HG02970 (cell line): ENCODE measurements around the gene TFB1M.
"Not testable (repeated sequence)": the region's sequence is repeated elsewhere in the genome, so short reads cannot be mapped to it uniquely, and the experiment has no call there.

Experiments
- ATAC-seq: cut with Tn5 transposase; IDR thresholded peaks from one replicate; pipeline ENCODE4 v1.9.1; 2021; ENCODE audit warnings: mild to moderate bottlenecking, moderate library complexity, moderate number of reproducible peaks; ENCODE audit not compliant: unreplicated experiment, low FRiP score

Gene TFB1M

GRCh38 chr6:155314092-155314772 lies at the start of gene TFB1M:
TFB1M (minus strand) TSS chr6:155314484; CDS start chr6:155314428, 56 bp downstream.
- peak; percentile 98 for ATAC-seq

- ATAC-seq: not testable (repeated sequence)
Observed at GRCh38 chr6:155364021-155364420, 49.7 kb upstream of the TFB1M start.

DNA sequence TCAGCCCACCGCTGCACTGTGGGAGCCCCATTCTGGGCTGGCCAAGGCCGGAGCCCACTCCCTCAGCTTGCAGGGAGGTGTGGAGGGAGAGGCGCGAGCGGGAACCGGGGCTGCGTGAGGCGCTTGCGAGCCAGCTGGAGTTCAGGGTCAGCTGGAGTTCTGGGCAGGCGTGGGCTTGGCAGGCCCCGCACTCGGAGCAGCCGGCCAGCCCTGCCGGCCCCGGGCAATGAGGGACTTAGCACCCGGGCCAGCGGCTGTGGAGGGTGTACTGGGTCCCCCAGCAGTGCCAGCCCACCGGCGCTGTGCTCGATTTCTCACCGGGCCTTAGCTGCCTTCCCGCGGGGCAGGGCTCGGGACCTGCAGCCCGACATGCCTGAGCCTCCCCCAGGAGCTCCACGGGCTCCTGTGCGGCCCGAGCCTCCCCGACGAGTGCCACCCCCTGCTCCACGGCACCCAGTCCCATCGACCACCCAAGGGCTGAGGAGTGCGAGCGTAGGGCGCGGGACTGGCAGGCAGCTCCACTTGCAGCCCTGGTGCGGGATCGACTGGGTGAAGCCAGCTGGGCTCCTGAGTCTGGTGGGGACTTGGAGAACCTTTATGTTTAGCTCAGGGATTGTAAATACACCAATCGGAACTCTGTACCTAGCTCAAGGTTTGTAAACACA lies 48.8 kb upstream of the TFB1M start:
- ATAC-seq: not testable (repeated sequence)

- no peak for ATAC-seq
Observed at GRCh38 chr6:155354167-155354566, 39.9 kb upstream of the TFB1M start.

- ATAC-seq: no peak
Observed at GRCh38 chr6:155352811-155353210, 38.5 kb upstream of the TFB1M start.

GRCh38 chr6:155352130-155352420 lies 37.8 kb upstream of the TFB1M start:
- no peak for ATAC-seq

GRCh38 chr6:155351273-155352129 lies 37.2 kb upstream of the TFB1M start:
- ATAC-seq: peak; percentile 97

GRCh38 chr6:155349956-155350355 lies 35.7 kb upstream of the TFB1M start:
- no peak for ATAC-seq

- no peak for ATAC-seq
Observed at GRCh38 chr6:155349129-155349528, 34.8 kb upstream of the TFB1M start.

GRCh38 chr6:155347800-155348199 lies 33.5 kb upstream of the TFB1M start:
- ATAC-seq: no peak

DNA sequence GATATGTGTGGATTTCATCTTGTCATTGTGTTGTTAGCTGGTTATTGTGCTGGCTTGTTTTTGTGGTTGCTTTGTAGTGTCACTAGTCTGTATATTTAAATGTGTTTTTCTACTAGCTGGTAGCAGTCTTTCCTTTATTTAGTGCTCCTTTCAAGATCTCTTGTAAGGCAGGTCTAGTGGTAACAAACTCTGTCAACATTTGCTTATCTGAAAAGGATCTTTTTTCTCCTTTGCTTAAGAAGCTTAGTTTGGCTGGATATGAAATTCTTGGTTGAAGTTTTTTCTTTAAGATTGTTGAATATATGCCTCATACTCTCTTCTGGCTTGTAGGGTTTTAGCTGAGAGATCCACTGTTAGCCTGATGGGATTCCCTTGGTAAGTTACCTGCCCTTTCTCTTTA lies 32.7 kb upstream of the TFB1M start:
- ATAC-seq: no peak

DNA sequence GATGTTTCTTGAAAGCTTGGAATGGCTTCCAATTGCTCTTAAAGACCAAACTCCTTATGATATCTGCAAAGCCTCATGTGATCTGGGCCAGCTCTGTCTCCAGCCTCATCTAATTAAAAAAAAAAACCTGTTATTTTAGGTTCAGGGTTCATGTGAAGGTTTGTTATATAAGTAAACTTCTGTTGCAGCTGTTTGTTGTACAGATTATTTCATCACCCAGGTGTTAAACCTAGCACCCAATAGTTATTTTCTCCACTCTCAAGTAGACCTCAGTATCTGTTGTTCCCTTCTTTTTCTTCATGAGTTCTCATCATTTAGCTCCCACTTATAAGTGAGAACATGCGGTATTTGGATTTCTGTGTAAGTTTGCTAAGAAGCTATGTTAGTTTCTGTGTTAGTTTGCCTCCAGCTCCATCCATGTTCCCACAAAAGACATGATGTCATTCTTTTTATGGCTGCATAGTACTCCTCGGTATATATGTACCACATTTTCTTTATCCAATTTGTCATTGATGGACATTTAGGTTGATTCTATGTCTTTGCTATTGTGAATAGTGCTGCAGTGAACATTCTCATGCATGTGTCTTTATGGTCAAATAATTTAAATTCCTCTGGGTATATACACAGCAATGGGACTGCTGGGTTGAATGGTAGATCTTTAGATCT lies 30.2 kb upstream of the TFB1M start:
- no peak for ATAC-seq

DNA sequence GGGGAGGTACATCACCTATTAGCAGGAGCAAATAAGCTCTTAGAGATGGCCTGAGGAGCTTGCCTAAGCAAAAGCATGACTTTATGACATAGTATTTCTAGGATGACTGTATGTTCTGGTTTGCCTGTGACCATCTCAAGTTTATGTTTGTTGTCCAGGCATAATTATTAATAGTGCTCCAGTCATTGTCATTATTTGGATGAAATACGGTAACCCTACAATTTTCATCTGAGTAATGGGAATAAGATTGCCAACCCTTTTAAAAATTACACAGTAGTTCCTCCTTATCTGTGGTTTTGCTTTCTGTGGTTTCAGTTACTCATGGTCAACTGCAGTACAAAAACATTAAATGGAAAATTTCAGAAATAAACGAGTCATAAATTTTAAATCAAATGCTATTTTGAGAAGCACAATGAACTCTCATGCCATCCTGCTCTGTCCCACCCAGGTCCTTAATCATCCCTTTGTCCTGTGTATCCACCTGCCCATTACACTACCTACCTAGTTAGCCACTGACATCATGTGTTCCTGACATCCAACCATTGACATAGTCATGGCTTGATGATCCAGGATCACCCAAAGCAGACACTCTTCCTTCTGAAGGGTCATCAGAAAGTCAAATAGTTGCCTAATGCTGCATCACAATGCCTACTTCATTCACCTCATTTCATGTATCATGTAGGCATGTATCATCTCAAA lies 27.0 kb upstream of the TFB1M start:
- ATAC-seq: no peak

- ATAC-seq: no peak
Observed at GRCh38 chr6:155340464-155341129, 26.3 kb upstream of the TFB1M start.

GRCh38 chr6:155339929-155340328 lies 25.6 kb upstream of the TFB1M start:
- ATAC-seq: not testable (repeated sequence)

GRCh38 chr6:155338237-155338636 lies 24.0 kb upstream of the TFB1M start:
- not testable (repeated sequence) for ATAC-seq

GRCh38 chr6:155335265-155335664 lies 21.0 kb upstream of the TFB1M start:
- no peak for ATAC-seq

GRCh38 chr6:155334073-155334472 lies 19.8 kb upstream of the TFB1M start:
- ATAC-seq: not testable (repeated sequence)

GRCh38 chr6:155333414-155333813 lies 19.1 kb upstream of the TFB1M start:
- no peak for ATAC-seq

- ATAC-seq: no peak
Observed at GRCh38 chr6:155330922-155331321, 16.6 kb upstream of the TFB1M start.
